A549 (cell line): Measurements from ENCODE around the gene NOS1.

Source experiments
- CTCF ChIP-seq: fragments of >200 bp; sonication (Bioruptor Twin); formaldehyde crosslinking; IDR thresholded peaks from 3 replicates; pipeline ENCODE4 v1.5.1; 2016
- ESRRA ChIP-seq: fragments of 150-350 bp; IDR thresholded peaks from 2 replicates; pipeline ENCODE4 v1.6.1; 2014; ENCODE audit warnings: mild to moderate bottlenecking, low read length, borderline replicate concordance
- MAFK ChIP-seq: fragments of 450-650 bp; IDR thresholded peaks from 2 replicates; pipeline ENCODE4 v1.6.1; 2014; ENCODE audit not compliant: partially characterized antibody
- POLR2A ChIP-seq: IDR thresholded peaks from 2 replicates; pipeline ENCODE4 v1.6.1; 2012; ENCODE audit warnings: mild to moderate bottlenecking, low read length

- TF ChIP-seq CTCF (no peak), MAFK (no peak), POLR2A (no peak), ESRRA (no peak)
Observed at GRCh38 chr12:117272690-117273089, 88.7 kb downstream of the NOS1 start.
